ENCODE data around the gene UST. TPM values are rescaled to one million over a fixed set of nuclear protein-coding genes. Genes with fewer than 3 reads are reported as not detected.

UST gene
- total RNA-seq, 2 experiments from 2014 or later: 1.9 to 3.7 TPM

DNA sequence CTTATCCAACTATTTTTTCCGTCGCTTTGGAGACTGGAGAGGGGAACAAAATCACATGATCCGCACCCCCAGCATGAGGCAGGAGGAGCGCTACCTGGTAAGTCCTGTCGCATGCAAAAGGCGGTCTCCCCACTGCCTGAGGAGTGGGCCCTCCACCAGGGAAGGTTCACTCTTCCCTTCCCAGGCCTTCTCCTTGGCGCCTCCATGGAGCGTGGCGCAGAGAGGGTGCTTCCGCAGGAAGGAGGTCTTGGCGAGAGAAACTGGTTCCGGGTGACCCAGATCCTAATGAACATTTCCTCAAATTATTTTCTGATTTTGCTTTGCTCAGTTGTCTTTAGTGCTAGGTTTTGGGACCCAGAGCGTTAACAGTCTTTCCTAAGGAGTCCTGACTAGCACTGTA, 217.6 kb downstream of the UST start:
- ChIA-PET POLR2A (no interaction called here), CTCF (no interaction called here)
- H3K27ac ChIP-seq (ENCODE audit: low read depth in 1 of 2, low read length in 2 of 2): no peak overlapping the region
- H3K27me3 Mint-ChIP-seq: no peaks in the 10 kb centered on the region
- no peak overlapping the region for H3K4me3 Mint-ChIP-seq
- no peak for DNase-seq
- H3K27ac Mint-ChIP-seq: no peak overlapping the region
- intact Hi-C loops (cut with DNase I, micrococcal nuclease): no loop called here
- no peak for ATAC-seq (ENCODE audit: poor library complexity)
- H3K4me3 ChIP-seq (ENCODE audit: low read length): no peak overlapping the region
- no peaks in the 10 kb centered on the region for H3K4me1 ChIP-seq (ENCODE audit: insufficient read depth, low read length)
- TF ChIP-seq, protein P1, sequence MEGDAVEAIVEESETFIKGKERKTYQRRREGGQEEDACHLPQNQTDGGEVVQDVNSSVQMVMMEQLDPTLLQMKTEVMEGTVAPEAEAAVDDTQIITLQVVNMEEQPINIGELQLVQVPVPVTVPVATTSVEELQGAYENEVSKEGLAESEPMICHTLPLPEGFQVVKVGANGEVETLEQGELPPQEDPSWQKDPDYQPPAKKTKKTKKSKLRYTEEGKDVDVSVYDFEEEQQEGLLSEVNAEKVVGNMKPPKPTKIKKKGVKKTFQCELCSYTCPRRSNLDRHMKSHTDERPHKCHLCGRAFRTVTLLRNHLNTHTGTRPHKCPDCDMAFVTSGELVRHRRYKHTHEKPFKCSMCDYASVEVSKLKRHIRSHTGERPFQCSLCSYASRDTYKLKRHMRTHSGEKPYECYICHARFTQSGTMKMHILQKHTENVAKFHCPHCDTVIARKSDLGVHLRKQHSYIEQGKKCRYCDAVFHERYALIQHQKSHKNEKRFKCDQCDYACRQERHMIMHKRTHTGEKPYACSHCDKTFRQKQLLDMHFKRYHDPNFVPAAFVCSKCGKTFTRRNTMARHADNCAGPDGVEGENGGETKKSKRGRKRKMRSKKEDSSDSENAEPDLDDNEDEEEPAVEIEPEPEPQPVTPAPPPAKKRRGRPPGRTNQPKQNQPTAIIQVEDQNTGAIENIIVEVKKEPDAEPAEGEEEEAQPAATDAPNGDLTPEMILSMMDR (IDR thresholded peaks at IDR 0.05): no peak
- no peaks in the 10 kb centered on the region for H3K4me1 Mint-ChIP-seq (ENCODE audit: low read depth)
- H3K27me3 ChIP-seq (ENCODE audit: control insufficient read depth in 1 of 2, insufficient read depth in 2 of 2, low read length in 2 of 2): no peaks in the 10 kb centered on the region
- no peaks in the 10 kb centered on the region for H3K36me3 ChIP-seq (ENCODE audit: insufficient read depth, low read length)
- H3K36me3 Mint-ChIP-seq (ENCODE audit: low read depth): no peaks in the 10 kb centered on the region
- H3K9me3 ChIP-seq (ENCODE audit: control insufficient read depth in 1 of 2, insufficient read depth in 1 of 2, low read length in 2 of 2): no peaks in the 10 kb centered on the region
- H3K9me3 Mint-ChIP-seq: no peaks in the 10 kb centered on the region

DNA sequence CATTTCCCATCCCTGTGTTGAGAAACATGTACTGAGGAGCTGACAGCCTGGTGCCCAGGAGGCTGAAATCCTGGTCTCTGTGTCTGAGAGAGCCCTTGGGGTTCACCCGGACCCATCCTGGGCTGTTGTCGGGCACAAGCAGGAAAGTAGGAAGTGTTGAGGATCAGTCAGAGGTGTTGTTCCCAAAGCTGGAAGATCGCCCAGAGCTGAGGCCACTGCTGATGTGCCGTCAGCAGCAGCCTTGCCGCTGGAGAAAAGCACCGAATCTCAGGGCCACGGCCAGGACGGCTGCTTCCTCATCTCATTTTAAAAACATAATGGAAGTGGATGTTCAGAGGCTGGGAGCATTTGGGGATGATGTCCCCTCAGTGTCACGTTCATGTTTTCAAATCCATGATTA, 218.5 kb downstream of the UST start:
- no peak for DNase-seq
- Histone ChIP-seq H3K27me3 (ENCODE audit: control insufficient read depth in 1 of 2, insufficient read depth in 2 of 2, low read length in 2 of 2) (no peaks in the 10 kb centered on the region), H3K9me3 (ENCODE audit: control insufficient read depth in 1 of 2, insufficient read depth in 1 of 2, low read length in 2 of 2) (no peaks in the 10 kb centered on the region), H3K36me3 (ENCODE audit: insufficient read depth, low read length) (no peaks in the 10 kb centered on the region), H3K4me3 (ENCODE audit: low read length) (no peak overlapping the region), H3K4me1 (ENCODE audit: insufficient read depth, low read length) (no peaks in the 10 kb centered on the region), H3K27ac (ENCODE audit: low read depth in 1 of 2, low read length in 2 of 2) (no peak overlapping the region)
- no peaks in the 10 kb centered on the region for H3K36me3 Mint-ChIP-seq (ENCODE audit: low read depth)
- intact Hi-C loops (cut with DNase I, micrococcal nuclease): no loop called here
- H3K9me3 Mint-ChIP-seq: no peaks in the 10 kb centered on the region
- ChIA-PET POLR2A (no interaction called here), CTCF (no interaction called here)
- H3K4me3 Mint-ChIP-seq: no peak overlapping the region
- H3K4me1 Mint-ChIP-seq (ENCODE audit: low read depth): no peaks in the 10 kb centered on the region
- TF ChIP-seq, protein P1 (IDR thresholded peaks at IDR 0.05): no peak
- no peak overlapping the region for H3K27ac Mint-ChIP-seq
- H3K27me3 Mint-ChIP-seq: no peaks in the 10 kb centered on the region
- ATAC-seq (ENCODE audit: poor library complexity): no peak

DNA sequence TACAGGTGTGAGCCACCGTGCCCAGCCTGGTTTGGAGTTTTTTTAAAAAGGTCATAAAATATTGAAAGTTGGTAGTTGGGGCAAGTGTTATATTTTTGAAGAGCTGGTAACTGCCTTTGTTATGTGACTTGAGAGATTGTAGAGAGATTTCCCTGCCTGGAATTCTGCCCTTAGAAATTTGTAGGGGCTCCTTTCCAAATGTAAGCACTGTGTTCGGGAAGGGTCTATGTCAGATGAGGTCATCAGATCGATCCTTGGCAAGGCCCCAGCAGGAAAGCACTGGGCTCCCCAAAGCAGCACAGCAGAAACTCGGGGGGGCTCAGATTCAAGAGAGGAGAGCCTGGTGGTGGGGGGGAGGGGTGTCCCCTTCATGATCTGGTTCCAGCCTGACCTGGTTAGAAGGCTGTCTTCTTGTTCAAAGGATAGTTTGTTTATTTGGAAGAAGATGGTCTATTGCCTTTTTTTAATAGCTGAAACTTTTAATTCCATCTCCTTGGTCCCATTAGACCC, 220.2 kb downstream of the UST start:
- POLR2A ChIA-PET: no interaction called here
- Mint-ChIP-seq H3K36me3 (ENCODE audit: low read depth) (no peaks in the 10 kb centered on the region), H3K4me3 (no peak overlapping the region), H3K27me3 (peaks cover 3% of the 10 kb centered on the region), H3K4me1 (ENCODE audit: low read depth) (no peaks in the 10 kb centered on the region), H3K27ac (no peak overlapping the region), H3K9me3 (no peaks in the 10 kb centered on the region)
- Histone ChIP-seq H3K27me3 (ENCODE audit: control insufficient read depth in 1 of 2, insufficient read depth in 2 of 2, low read length in 2 of 2) (no peaks in the 10 kb centered on the region), H3K4me3 (ENCODE audit: low read length) (no peak overlapping the region), H3K36me3 (ENCODE audit: insufficient read depth, low read length) (no peaks in the 10 kb centered on the region), H3K27ac (ENCODE audit: low read depth in 1 of 2, low read length in 2 of 2) (no peak overlapping the region), H3K4me1 (ENCODE audit: insufficient read depth, low read length) (peaks cover under 1% of the 10 kb centered on the region), H3K9me3 (ENCODE audit: control insufficient read depth in 1 of 2, insufficient read depth in 1 of 2, low read length in 2 of 2) (no peaks in the 10 kb centered on the region)
- intact Hi-C loops (cut with DNase I, micrococcal nuclease): no loop called here
- DNase-seq: no peak
- TF ChIP-seq, protein P1 (IDR thresholded peaks at IDR 0.05): no peak
- no peak for ATAC-seq (ENCODE audit: poor library complexity)
- CTCF ChIA-PET: no interaction called here

All from CD4-positive, alpha-beta T cell (primary cell).